IPS-20b (cell line): ENCODE results near the gene CEP78.
"Not testable (repeated sequence)": the region's sequence is repeated elsewhere in the genome, so short reads cannot be mapped to it uniquely, and the experiment has no call there.

Experiments used
- H3K27ac ChIP-seq: one replicate; pipeline ENCODE4 v1.5.1; 2013; ENCODE audit warnings: low read length
- H3K27me3 ChIP-seq: 2 replicates; pipeline ENCODE4 v1.6.1; 2013; ENCODE audit warnings: mild to moderate bottlenecking, low read length, inconsistent platforms; ENCODE audit not compliant: insufficient read depth
- H3K36me3 ChIP-seq: 2 replicates; pipeline ENCODE4 v1.6.1; 2013; ENCODE audit warnings: low read depth, mild to moderate bottlenecking, inconsistent platforms, low read length, moderate library complexity; ENCODE audit not compliant: insufficient read depth
- H3K4me1 ChIP-seq: 2 replicates; pipeline ENCODE4 v1.6.1; 2013; ENCODE audit warnings: mild to moderate bottlenecking, control low read depth, inconsistent platforms, low read length, moderate library complexity; ENCODE audit not compliant: insufficient read depth
- H3K4me3 ChIP-seq: 2 replicates; pipeline ENCODE4 v1.5.1; 2013; ENCODE audit warnings: mild to moderate bottlenecking, low read length, inconsistent platforms
- H3K9ac ChIP-seq: 2 replicates; pipeline ENCODE4 v1.6.1; 2013; ENCODE audit warnings: low read depth, mild to moderate bottlenecking, inconsistent platforms, low read length, moderate library complexity
- H3K9me3 ChIP-seq: 2 replicates; pipeline ENCODE4 v1.6.1; 2013; ENCODE audit warnings: mild to moderate bottlenecking, low read depth, low read length, inconsistent platforms; ENCODE audit not compliant: insufficient read depth

Gene CEP78

DNA sequence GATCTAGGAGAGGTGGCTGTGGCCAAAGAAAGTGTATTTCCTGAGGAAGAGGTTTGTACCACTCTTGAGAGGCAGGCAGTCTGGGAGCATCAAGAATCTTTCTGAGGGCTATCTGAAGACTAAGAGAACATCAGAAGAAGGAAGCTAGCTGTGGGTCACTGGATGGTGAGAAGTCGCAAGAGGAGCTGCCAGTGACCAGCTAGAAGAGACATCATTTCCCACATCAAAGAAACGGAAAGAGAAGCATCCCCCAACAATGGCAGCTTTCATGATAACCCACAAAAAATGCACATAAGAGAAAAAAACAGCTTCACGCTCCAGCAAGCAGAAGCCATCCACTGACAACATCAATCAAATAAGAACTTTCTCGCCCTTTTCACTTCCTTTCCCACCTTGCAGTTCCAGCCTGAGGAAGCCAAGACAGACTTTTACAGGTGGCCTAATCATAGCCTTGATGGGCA lies 25.0 kb upstream of the CEP78 start:
- Histone ChIP-seq H3K4me3 (no peak overlapping the region), H3K36me3 (no peaks in the 10 kb centered on the region), H3K9ac (no peak overlapping the region), H3K27me3 (no peaks in the 10 kb centered on the region), H3K9me3 (no peaks in the 10 kb centered on the region), H3K4me1 (peaks cover 6% of the 10 kb centered on the region; the same call in 1 of the 2 replicates), H3K27ac (no peak overlapping the region)

DNA sequence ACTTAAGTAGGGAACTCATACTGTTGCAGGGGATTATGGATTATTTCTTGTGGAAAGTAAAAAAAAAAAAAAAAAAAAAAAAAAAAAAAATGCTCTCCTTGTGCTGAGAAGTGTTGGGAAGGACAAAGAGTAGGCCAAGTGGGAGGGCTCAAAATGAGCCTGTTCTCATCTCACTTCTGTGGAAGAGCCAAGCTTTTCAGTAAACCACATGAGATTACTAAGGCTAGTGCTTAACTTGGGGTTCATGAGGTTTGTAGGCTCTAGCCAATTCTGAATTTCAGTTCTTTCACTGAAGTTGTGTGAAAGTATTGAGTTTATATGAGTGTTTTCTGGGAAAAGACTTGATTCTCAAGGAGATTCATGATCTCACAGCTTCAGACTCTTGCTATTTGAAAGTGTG lies 23.0 kb upstream of the CEP78 start:
- Histone ChIP-seq H3K9ac (no peak overlapping the region), H3K9me3 (no peaks in the 10 kb centered on the region), H3K4me3 (no peak overlapping the region), H3K36me3 (no peaks in the 10 kb centered on the region), H3K4me1 (peaks cover 6% of the 10 kb centered on the region; the same call in 1 of the 2 replicates), H3K27ac (no peak overlapping the region), H3K27me3 (no peaks in the 10 kb centered on the region)

DNA sequence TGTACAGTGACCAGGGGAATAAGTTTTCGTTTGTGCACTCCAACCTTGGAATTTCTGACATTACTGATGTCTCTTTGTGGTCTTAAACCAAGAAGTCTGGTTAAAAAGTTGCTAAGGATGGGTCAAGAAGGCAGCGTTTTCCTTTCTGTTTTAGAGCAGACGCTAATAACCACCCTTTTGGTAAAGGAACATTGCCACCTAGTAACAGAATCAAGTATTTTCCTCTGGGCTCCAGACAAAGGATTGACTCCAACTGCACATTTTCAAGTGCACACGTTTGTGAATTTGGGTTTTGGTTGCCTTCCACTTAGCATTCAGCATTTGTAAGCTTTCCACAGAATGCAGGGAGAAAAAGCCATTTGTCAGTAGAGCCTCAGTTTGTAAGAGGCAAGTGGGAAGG lies 22.2 kb upstream of the CEP78 start:
- H3K27me3 ChIP-seq = no peaks in the 10 kb centered on the region
- no peak overlapping the region for H3K9ac ChIP-seq
- no peak overlapping the region for H3K27ac ChIP-seq
- H3K4me1 ChIP-seq = peaks cover 6% of the 10 kb centered on the region; the same call in 1 of the 2 replicates
- H3K9me3 ChIP-seq = no peaks in the 10 kb centered on the region
- H3K4me3 ChIP-seq = no peak overlapping the region
- H3K36me3 ChIP-seq = no peaks in the 10 kb centered on the region

DNA sequence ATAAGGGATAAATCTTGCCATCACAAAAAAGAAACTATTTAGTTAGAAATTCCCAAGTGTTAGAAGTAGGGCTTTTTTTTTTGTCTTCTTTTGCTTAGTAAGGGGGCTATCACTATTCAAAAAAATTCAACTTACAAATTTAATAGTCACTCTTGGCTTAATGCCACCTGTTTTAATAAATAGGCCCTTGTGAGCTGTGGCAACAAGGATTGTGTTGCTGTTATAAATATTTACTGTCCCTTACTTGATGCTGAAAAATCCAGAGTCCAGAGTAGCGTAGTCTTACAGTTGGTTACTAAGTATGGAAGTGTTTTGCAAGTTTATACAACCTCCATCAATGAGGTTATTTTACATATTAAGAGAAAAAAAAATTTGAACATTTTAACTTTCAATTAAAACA lies 21.4 kb upstream of the CEP78 start:
- no peaks in the 10 kb centered on the region for H3K27me3 ChIP-seq
- H3K27ac ChIP-seq = no peak overlapping the region
- H3K9me3 ChIP-seq = no peaks in the 10 kb centered on the region
- peaks cover 6% of the 10 kb centered on the region; the same call in 1 of the 2 replicates for H3K4me1 ChIP-seq
- H3K9ac ChIP-seq = no peak overlapping the region
- H3K4me3 ChIP-seq = no peak overlapping the region
- no peaks in the 10 kb centered on the region for H3K36me3 ChIP-seq

DNA sequence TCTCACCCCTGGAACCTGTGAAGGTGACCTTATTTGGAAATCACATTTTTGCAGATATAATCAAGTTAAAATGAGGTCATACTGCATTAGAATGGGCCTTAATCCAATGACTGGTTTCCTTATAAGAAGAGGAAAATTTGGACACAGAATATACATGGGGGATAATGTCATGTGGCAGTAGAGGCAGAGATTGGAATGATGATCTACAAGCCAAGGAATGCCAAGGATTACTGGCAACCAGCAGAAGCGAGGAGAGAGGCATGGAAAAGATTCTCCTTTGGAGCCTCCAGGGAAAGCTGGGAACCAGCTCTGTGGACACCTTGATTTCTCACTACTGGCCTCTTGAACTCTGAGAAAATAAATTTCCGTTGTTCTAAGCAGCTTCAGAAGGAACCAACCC lies 20.2 kb upstream of the CEP78 start:
- Histone ChIP-seq H3K4me3 (no peak overlapping the region), H3K36me3 (no peaks in the 10 kb centered on the region), H3K27ac (no peak overlapping the region), H3K4me1 (peaks cover 6% of the 10 kb centered on the region; the same call in 1 of the 2 replicates), H3K9me3 (no peaks in the 10 kb centered on the region), H3K9ac (no peak overlapping the region), H3K27me3 (no peaks in the 10 kb centered on the region)

DNA sequence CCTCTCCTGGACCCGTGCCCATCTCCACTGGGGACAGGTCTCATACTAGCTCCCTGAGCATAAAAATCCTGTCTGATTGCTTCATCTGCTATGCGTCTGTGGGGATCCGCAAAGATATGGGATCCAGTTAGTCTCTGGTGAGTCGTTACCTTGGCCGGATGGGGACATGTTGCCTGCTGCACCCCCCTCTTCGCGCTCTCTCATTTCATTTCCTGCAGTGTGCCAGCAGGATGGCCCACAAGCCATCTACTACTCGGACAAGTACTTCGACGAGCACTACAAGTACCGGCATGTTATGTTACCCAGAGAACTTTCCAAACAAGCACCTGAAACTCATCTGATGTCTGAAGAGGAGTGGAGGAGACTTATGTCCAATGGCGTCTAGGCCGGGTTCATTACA lies 17.0 kb upstream of the CEP78 start:
- no peaks in the 10 kb centered on the region for H3K27me3 ChIP-seq
- peaks cover 6% of the 10 kb centered on the region; the same call in 1 of the 2 replicates for H3K4me1 ChIP-seq
- H3K27ac ChIP-seq = no peak overlapping the region
- H3K9me3 ChIP-seq = 0 out of 2 replicates have a peak, but pooled peaks cover 3% of the 10 kb centered on the region
- H3K36me3 ChIP-seq = no peaks in the 10 kb centered on the region
- H3K4me3 ChIP-seq = no peak overlapping the region
- no peak overlapping the region for H3K9ac ChIP-seq

DNA sequence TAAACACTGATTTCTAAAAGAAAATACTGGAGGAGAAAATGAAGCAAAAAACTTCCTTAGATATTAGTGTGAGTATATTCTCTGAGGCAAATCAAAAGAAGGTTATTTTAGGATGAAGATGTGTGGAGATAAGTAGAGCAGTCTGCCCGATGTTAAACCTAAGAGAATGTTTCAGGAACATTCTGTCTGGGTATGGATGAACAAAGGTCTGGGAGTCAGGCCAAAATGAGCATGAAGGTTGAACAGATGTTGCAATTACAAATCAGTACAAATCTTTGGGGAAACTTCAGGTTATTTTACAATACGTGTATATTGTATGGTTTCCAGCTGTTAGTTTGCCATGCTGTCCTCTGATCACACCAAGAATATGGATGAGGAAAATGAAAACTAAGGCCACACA lies 14.4 kb upstream of the CEP78 start:
- no peaks in the 10 kb centered on the region for H3K27me3 ChIP-seq
- H3K36me3 ChIP-seq = no peaks in the 10 kb centered on the region
- H3K4me1 ChIP-seq = no peaks in the 10 kb centered on the region
- 0 out of 2 replicates have a peak, but pooled peaks cover 3% of the 10 kb centered on the region for H3K9me3 ChIP-seq
- no peak overlapping the region for H3K9ac ChIP-seq
- H3K4me3 ChIP-seq = no peak overlapping the region
- H3K27ac ChIP-seq = no peak overlapping the region

DNA sequence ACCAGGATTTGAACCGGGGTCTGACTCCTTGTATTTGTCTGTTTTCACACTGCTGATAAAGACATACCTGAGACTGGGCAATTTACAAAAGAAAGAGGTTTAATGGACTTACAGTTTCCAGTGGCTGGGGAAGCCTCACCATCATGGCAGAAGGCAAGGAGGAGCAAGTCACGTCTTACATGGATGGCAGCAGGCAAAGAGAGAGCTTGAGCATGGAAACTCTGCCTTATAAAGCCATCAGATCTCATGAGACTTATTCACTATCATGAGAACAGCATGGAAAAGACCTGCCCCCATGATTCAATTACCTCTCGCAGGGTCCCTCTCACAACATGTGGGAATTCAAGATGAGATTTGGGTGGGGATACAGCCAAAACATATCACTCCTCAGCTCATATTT lies 14.0 kb upstream of the CEP78 start:
- not testable (repeated sequence) for H3K9ac ChIP-seq

DNA sequence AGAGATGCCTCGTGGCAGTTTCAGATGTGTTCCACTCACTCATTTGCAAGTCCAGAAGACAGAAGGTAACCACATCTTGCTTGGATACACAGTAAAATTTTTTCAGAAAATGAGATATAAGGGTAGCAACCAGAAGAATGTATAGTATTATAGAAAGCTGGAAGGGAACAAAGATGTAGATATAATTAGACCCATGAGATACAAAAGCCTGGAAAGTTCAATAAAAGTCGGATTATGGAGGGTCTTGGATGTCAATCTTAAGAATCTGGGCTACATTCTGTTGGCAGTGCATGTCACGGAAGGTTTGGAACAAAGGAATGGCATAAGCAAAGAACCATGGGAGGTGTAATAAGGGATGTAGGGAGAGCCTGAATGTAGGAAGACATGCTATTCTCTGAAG lies 5.1 kb upstream of the CEP78 start:
- Histone ChIP-seq H3K27me3 (no peaks in the 10 kb centered on the region), H3K4me3 (no peak overlapping the region), H3K36me3 (no peaks in the 10 kb centered on the region), H3K27ac (no peak overlapping the region), H3K4me1 (peaks cover 4% of the 10 kb centered on the region; the same call in 1 of the 2 replicates), H3K9ac (no peak overlapping the region), H3K9me3 (no peaks in the 10 kb centered on the region)

More for the DNA sequence above, 14.0 kb upstream of the CEP78 start:
- H3K27me3 ChIP-seq, H3K36me3 ChIP-seq, H3K27ac ChIP-seq, H3K4me1 ChIP-seq, H3K4me3 ChIP-seq, H3K9me3 ChIP-seq: not testable (repeated sequence)

DNA sequence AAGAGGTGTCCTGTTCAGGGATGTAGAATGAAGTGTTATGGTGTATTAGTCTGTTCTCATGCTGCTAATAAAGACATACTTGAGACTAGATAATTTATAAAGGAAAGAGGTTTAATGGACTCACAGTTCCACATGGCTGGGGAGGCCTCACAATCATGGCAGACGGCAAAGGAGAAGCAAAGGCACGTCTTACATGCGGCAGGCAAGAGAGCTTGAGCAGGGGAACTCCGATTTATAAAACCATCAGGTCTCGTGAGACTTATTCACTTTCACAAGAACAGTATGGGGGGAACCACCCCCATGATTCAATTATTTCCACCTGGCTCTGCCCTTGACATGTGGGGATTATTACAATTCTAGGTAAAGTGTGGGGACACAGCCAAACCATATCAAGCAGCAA lies 3.4 kb upstream of the CEP78 start:
- H3K4me3 ChIP-seq, H3K4me1 ChIP-seq, H3K36me3 ChIP-seq, H3K27me3 ChIP-seq, H3K9ac ChIP-seq, H3K9me3 ChIP-seq, H3K27ac ChIP-seq: not testable (repeated sequence)

DNA sequence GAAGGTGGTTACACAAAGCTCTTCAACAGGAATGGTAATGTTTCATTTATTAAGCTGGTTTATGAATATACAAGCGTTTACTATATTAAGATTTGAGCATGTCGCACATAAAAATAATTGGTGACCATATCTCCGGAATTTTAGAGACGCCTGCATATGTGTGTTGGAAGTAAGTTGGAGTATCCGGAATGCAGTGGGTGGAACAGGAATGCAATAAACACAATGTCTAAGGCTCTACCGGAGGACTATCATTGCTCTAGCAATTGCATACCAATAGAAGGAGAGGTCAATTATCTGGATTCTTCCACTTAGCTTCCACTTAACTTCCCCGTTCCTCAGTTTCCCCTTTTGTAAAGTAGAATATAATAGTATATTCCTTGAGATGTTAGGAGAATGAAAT lies 1.1 kb upstream of the CEP78 start:
- Histone ChIP-seq H3K9me3 (no peaks in the 10 kb centered on the region), H3K27me3 (no peaks in the 10 kb centered on the region), H3K9ac (peak overlapping the region; percentile 81; the same call in 1 of the 2 replicates), H3K4me3 (peak overlapping the region; percentile 96), H3K36me3 (peaks cover 3% of the 10 kb centered on the region), H3K4me1 (peaks cover 4% of the 10 kb centered on the region; the same call in 1 of the 2 replicates), H3K27ac (no peak overlapping the region)

DNA sequence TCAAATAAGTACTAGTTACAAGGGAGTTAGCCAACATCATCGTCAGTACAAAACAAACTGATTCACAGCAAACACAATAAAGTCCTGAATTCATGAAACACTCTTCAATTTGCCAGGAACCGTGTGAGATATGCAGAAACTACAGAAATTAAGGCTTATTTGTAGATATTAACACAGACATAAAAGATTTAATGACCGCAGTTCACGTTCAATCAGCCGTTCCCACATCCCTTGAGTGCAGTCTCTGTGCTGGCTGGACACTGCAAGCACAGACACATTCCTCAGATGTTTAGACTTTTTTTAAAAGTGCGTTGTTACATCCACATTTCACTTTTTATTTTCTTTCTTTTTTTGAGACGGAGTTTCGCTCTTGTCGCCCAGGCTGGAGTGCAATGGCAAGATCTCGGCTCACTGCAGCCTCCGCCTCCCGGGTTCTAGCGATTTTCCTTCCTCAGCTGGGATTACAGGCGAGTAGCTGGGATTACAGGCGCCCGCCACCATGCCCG lies 566 bp upstream of the CEP78 start:
- H3K9ac ChIP-seq = peak overlapping the region; percentile 81
- H3K9me3 ChIP-seq = no peaks in the 10 kb centered on the region
- peak overlapping the region; percentile 77 for H3K27ac ChIP-seq
- peaks cover 8% of the 10 kb centered on the region for H3K36me3 ChIP-seq
- peaks cover 4% of the 10 kb centered on the region; the same call in 1 of the 2 replicates for H3K4me1 ChIP-seq
- H3K4me3 ChIP-seq = peak overlapping the region; percentile 96
- H3K27me3 ChIP-seq = no peaks in the 10 kb centered on the region
